ENCODE results near the gene RASA1. TPM values are rescaled to one million over a fixed set of nuclear protein-coding genes. Genes with fewer than 3 reads are reported as not detected.

RASA1 gene
- total RNA-seq, 1 experiment from 2014 or later: 23.9 TPM

DNA sequence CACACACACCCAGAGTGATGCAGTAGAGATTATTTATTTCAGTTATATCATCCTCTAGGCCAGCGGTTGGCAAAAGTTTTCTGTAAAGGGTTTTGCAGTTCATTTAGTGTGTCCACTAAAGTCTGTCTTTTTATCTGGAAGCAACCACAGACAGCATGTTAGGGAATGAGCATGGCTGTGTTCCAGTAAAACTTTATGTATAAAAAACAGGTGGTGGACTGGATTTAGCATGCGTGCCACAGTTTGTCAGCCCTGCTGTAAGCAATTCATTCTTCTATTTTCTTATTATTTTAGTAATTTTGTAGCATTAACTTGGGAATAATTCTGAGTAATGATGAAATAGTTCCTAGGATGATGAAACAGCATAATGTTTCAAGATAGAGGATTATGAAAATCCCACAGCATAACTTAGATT lies 93.4 kb downstream of the RASA1 start:
- no peak for TF ChIP-seq FOSL1 (IDR thresholded peaks at IDR 0.05; ENCODE audit: low read depth)
- TF ChIP-seq ZFX (IDR thresholded peaks at IDR 0.05): no peak
- peak; percentile 36; the same call in 1 of the 2 replicates for TF ChIP-seq CEBPB (IDR thresholded peaks at IDR 0.05; ENCODE audit: low read depth)
- TF ChIP-seq SRF (IDR thresholded peaks at IDR 0.05; ENCODE audit: low read depth): no peak
- TF ChIP-seq POLR2A (IDR thresholded peaks at IDR 0.05; ENCODE audit: borderline replicate concordance, extremely low read depth, insufficient read depth, insufficient read length): no peak
- TF ChIP-seq POLR2AphosphoS5 (IDR thresholded peaks at IDR 0.05; ENCODE audit: low read depth, low read length): no peak
- no peak for TF ChIP-seq EGR1 (IDR thresholded peaks at IDR 0.05; ENCODE audit: low read depth)
- no peak overlapping the region for H3K9ac ChIP-seq (ENCODE audit: low read length)
- H3K27me3 ChIP-seq (ENCODE audit: insufficient read depth, low read length): no peaks in the 10 kb centered on the region
- no peaks in the 10 kb centered on the region for H3K79me2 ChIP-seq (ENCODE audit: insufficient read depth, low read length)
- no peak for ATAC-seq
- CTCF ChIA-PET: no interaction called here
- no peak overlapping the region for H3K4me2 ChIP-seq (ENCODE audit: low read length)
- DNase-seq (ENCODE audit: low read depth, low spot score): no peak
- H2AFZ ChIP-seq (ENCODE audit: low read depth, low read length, poor library complexity, severe bottlenecking): no peak overlapping the region
- BruUV-seq (replicated peaks): no TSS peak
- no peaks in the 10 kb centered on the region for H3K4me1 ChIP-seq (ENCODE audit: control insufficient read depth in 1 of 2, insufficient read depth in 2 of 2, low read length in 2 of 2)
- no peak overlapping the region for H3K4me3 ChIP-seq (replicated peaks in 1 of 2; ENCODE audit: low read depth in 1 of 2, low read length in 2 of 2)
- POLR2A ChIA-PET: no interaction called here
- no peaks in the 10 kb centered on the region for H4K20me1 ChIP-seq (ENCODE audit: insufficient read depth)
- H3K27ac ChIP-seq (ENCODE audit: low read depth, low read length): no peak overlapping the region
- peaks cover 0 to 5% of the 10 kb centered on the region in 2 experiments for H3K36me3 ChIP-seq (ENCODE audit: control insufficient read depth in 1 of 2, insufficient read depth in 2 of 2, low read length in 2 of 2)
- intact Hi-C loops (cut with micrococcal nuclease): no loop called here
- no peaks in the 10 kb centered on the region for H3K9me3 ChIP-seq (ENCODE audit: control insufficient read depth in 1 of 2, insufficient read depth in 1 of 2, low read depth in 1 of 2, low read length in 2 of 2)
- no peaks in the 10 kb centered on the region for H3K9me2 ChIP-seq (ENCODE audit: insufficient read depth)
- RAD21 ChIA-PET (ENCODE audit: low non-redundant PET in 1 of 2, low total read pairs in 2 of 2, uncharacterized antibody in 2 of 2, unreplicated experiment in 2 of 2): no interaction called here

DNA sequence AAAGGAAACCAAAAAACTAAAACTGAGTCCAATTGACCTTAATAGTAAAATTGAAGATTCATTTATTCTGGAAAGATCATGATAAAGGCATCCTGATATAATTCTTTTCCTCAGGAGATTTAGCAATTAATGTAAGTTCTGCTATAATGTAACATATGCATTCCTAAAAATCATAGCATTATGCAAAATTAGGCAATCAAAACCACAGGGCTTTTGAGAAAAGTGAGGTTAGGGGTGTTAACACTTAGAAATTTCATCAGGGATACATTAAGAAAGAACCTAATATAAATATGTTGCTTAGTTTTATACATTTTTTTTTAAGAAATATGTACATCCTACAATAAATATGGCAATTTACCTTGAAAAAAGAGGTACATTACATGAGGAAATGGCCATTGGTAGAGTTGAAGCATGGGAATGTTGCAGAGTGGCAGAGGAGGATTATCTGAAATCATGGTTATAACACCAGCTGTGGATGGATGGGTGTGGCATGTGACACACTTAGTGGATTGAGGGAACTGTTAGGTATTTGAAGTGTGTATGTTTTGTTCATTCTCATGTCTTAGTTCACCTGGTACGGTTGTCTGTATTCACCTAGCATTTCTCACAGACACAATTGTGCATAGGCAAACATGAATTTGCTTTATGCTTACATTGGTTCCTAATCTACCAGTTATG lies 94.0 kb downstream of the RASA1 start:
- ChIA-PET CTCF (no interaction called here), POLR2A (no interaction called here), RAD21 (ENCODE audit: low non-redundant PET in 1 of 2, low total read pairs in 2 of 2, uncharacterized antibody in 2 of 2, unreplicated experiment in 2 of 2) (no interaction called here)
- Histone ChIP-seq H3K9ac (ENCODE audit: low read length) (no peak overlapping the region), H3K9me2 (ENCODE audit: insufficient read depth) (no peaks in the 10 kb centered on the region), H3K36me3 (ENCODE audit: control insufficient read depth in 1 of 2, insufficient read depth in 2 of 2, low read length in 2 of 2) (peaks cover 0 to 7% of the 10 kb centered on the region in 2 experiments), H3K9me3 (ENCODE audit: control insufficient read depth in 1 of 2, insufficient read depth in 1 of 2, low read depth in 1 of 2, low read length in 2 of 2) (no peaks in the 10 kb centered on the region), H4K20me1 (ENCODE audit: insufficient read depth) (no peaks in the 10 kb centered on the region), H2AFZ (ENCODE audit: low read depth, low read length, poor library complexity, severe bottlenecking) (no peak overlapping the region), H3K4me1 (ENCODE audit: control insufficient read depth in 1 of 2, insufficient read depth in 2 of 2, low read length in 2 of 2) (no peaks in the 10 kb centered on the region), H3K79me2 (ENCODE audit: insufficient read depth, low read length) (no peaks in the 10 kb centered on the region), H3K4me2 (ENCODE audit: low read length) (no peak overlapping the region), H3K27ac (ENCODE audit: low read depth, low read length) (no peak overlapping the region), H3K27me3 (ENCODE audit: insufficient read depth, low read length) (no peaks in the 10 kb centered on the region), H3K4me3 (replicated peaks in 1 of 2; ENCODE audit: low read depth in 1 of 2, low read length in 2 of 2) (no peak overlapping the region)
- intact Hi-C loops (cut with micrococcal nuclease): no loop called here
- ATAC-seq (no peak), DNase-seq (ENCODE audit: low read depth, low spot score) (no peak)
- BruUV-seq (replicated peaks): no TSS peak
- no peak for TF ChIP-seq POLR2AphosphoS5 (IDR thresholded peaks at IDR 0.05; ENCODE audit: low read depth, low read length)
- no peak for TF ChIP-seq EZH2 (IDR thresholded peaks at IDR 0.05)
- TF ChIP-seq SIN3A (IDR thresholded peaks at IDR 0.05; ENCODE audit: low read depth): no peak
- no peak for TF ChIP-seq ZNF274 (IDR thresholded peaks at IDR 0.05; ENCODE audit: low read depth, low read length)
- TF ChIP-seq RAD21 (IDR thresholded peaks at IDR 0.05; ENCODE audit: low read depth): no peak
- TF ChIP-seq ELF1 (IDR thresholded peaks at IDR 0.05; ENCODE audit: borderline replicate concordance, low read depth): no peak
- no peak for TF ChIP-seq ZFX (IDR thresholded peaks at IDR 0.05)
- no peak for TF ChIP-seq POLR2A (IDR thresholded peaks at IDR 0.05; ENCODE audit: borderline replicate concordance, extremely low read depth, insufficient read depth, insufficient read length)
- TF ChIP-seq JUND (IDR thresholded peaks at IDR 0.05): no peak
- no peak for TF ChIP-seq TCF7L2 (IDR thresholded peaks at IDR 0.05; ENCODE audit: borderline replicate concordance, extremely low read depth, insufficient read depth, insufficient read length)
- TF ChIP-seq SRF (IDR thresholded peaks at IDR 0.05; ENCODE audit: low read depth): no peak
- TF ChIP-seq EZH2phosphoT487 (IDR thresholded peaks at IDR 0.05; ENCODE audit: borderline replicate concordance): no peak
- no peak for TF ChIP-seq CBX3 (IDR thresholded peaks at IDR 0.05; ENCODE audit: low read depth)
- TF ChIP-seq, protein P1, sequence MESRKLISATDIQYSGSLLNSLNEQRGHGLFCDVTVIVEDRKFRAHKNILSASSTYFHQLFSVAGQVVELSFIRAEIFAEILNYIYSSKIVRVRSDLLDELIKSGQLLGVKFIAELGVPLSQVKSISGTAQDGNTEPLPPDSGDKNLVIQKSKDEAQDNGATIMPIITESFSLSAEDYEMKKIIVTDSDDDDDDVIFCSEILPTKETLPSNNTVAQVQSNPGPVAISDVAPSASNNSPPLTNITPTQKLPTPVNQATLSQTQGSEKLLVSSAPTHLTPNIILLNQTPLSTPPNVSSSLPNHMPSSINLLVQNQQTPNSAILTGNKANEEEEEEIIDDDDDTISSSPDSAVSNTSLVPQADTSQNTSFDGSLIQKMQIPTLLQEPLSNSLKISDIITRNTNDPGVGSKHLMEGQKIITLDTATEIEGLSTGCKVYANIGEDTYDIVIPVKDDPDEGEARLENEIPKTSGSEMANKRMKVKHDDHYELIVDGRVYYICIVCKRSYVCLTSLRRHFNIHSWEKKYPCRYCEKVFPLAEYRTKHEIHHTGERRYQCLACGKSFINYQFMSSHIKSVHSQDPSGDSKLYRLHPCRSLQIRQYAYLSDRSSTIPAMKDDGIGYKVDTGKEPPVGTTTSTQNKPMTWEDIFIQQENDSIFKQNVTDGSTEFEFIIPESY (IDR thresholded peaks at IDR 0.05; ENCODE audit: extremely low read depth, insufficient replicate concordance, low read length): no peak
- TF ChIP-seq, protein P2, sequence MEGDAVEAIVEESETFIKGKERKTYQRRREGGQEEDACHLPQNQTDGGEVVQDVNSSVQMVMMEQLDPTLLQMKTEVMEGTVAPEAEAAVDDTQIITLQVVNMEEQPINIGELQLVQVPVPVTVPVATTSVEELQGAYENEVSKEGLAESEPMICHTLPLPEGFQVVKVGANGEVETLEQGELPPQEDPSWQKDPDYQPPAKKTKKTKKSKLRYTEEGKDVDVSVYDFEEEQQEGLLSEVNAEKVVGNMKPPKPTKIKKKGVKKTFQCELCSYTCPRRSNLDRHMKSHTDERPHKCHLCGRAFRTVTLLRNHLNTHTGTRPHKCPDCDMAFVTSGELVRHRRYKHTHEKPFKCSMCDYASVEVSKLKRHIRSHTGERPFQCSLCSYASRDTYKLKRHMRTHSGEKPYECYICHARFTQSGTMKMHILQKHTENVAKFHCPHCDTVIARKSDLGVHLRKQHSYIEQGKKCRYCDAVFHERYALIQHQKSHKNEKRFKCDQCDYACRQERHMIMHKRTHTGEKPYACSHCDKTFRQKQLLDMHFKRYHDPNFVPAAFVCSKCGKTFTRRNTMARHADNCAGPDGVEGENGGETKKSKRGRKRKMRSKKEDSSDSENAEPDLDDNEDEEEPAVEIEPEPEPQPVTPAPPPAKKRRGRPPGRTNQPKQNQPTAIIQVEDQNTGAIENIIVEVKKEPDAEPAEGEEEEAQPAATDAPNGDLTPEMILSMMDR (IDR thresholded peaks at IDR 0.05 in 2 of 3, conservative IDR thresholded peaks at IDR 0.05 in 1 of 3; ENCODE audit: borderline replicate concordance in 1 of 3, insufficient read depth in 1 of 3, low read depth in 2 of 3, low read length in 2 of 3): no peak
- TF ChIP-seq CEBPB (IDR thresholded peaks at IDR 0.05; ENCODE audit: low read depth): no peak
- TF ChIP-seq FOSL1 (IDR thresholded peaks at IDR 0.05; ENCODE audit: low read depth): no peak

Measured in HCT116 (cell line).